HCT116 (cell line): ENCODE data around the gene S1PR4. TPM values are rescaled to one million over a fixed set of nuclear protein-coding genes. Genes with fewer than 3 reads are reported as not detected.

Experiments used
- ATAC-seq: fragments of 200-7000 bp; cut with Tn5 transposase; 2 replicates; pipeline ENCODE4 v1.9.1; 2020; ENCODE audit warnings: mild to moderate bottlenecking, moderate library complexity
- BruUV-seq: library from RNA; stranded (reverse); fragments of 400-500 nt; replicated peaks from 2 replicates; lab custom pipeline; 2021; lab: Mats Ljungman, UMichigan
- CTCF ChIA-PET: fragments of 300-600 bp; sonication (Branson Sonifier 250); formaldehyde crosslinking; loops from one replicate; lab custom pipeline; 2021; ENCODE audit warnings: antibody characterized with exemption; lab: Charles Lee
- POLR2A ChIA-PET: fragments of 300-600, 350-600 bp; sonication (Branson Sonifier 250); formaldehyde crosslinking; loops from one replicate; lab custom pipeline; 2021; ENCODE audit warnings: antibody characterized with exemption; lab: Charles Lee
- RAD21 ChIA-PET, 2 experiments: fragments of 300-600 bp; sonication (Branson Sonifier 250); formaldehyde crosslinking; loops; one replicate each; lab custom pipeline; 2023; ENCODE audit warnings: low total read pairs in 2 of 2; ENCODE audit not compliant: uncharacterized antibody in 2 of 2, unreplicated experiment in 2 of 2, low non-redundant PET in 1 of 2; lab: Charles Lee
- DNase-seq: peaks from one replicate; pipeline ENCODE4 v3.0.0-alpha.2; 2010; ENCODE audit warnings: low read depth, low spot score
- H2AFZ ChIP-seq: fragments of 200-600 bp; shearing (Covaris generic), sonication (generic); 2 replicates; pipeline ENCODE4 v1.6.1; 2017; ENCODE audit warnings: low read depth, mixed run types, mixed read lengths, antibody characterized with exemption, low read length; ENCODE audit not compliant: poor library complexity, severe bottlenecking
- H3K27ac ChIP-seq: 2 replicates; pipeline ENCODE4 v1.5.1; 2012; ENCODE audit warnings: low read depth, low read length
- H3K27me3 ChIP-seq: fragments of 200-600 bp; sonication (generic); 2 replicates; pipeline ENCODE4 v1.6.1; 2016; ENCODE audit warnings: mixed run types, low read length, mixed read lengths; ENCODE audit not compliant: insufficient read depth
- H3K36me3 ChIP-seq, 2 experiments: fragments of 200-500 bp in 1 of 2; fragments of 200-600 bp in 1 of 2; sonication (Bioruptor generic) in 1 of 2; sonication (generic) in 1 of 2; 2 replicates each; pipeline versions ENCODE4 v1.5.1 to v1.6.1; 2014 to 2016; ENCODE audit warnings: low read length in 2 of 2, inconsistent platforms in 1 of 2, mixed read lengths in 1 of 2, mixed run types in 1 of 2; ENCODE audit not compliant: insufficient read depth in 2 of 2, control insufficient read depth in 1 of 2
- H3K4me1 ChIP-seq, 2 experiments: fragments of 200-600 bp in 1 of 2; sonication (generic) in 1 of 2; 2 replicates each; pipeline versions ENCODE4 v1.5.1 to v1.6.1; 2012 to 2017; ENCODE audit warnings: low read length in 2 of 2, inconsistent platforms in 1 of 2, mild to moderate bottlenecking in 1 of 2, mixed read lengths in 1 of 2, mixed run types in 1 of 2, moderate library complexity in 1 of 2; ENCODE audit not compliant: insufficient read depth in 2 of 2, control insufficient read depth in 1 of 2
- H3K4me2 ChIP-seq: fragments of 200-600 bp; sonication (generic); 2 replicates; pipeline ENCODE4 v1.6.1; 2017; ENCODE audit warnings: mixed run types, low read length, mixed read lengths
- H3K4me3 ChIP-seq, 2 experiments: fragments of 200-600 bp in 1 of 2; sonication (generic) in 1 of 2; replicated peaks in 1 of 2; 2 replicates each; pipeline ENCODE4 v1.5.1; 2011 to 2016; ENCODE audit warnings: low read length in 2 of 2, control low read depth in 1 of 2, low read depth in 1 of 2, mild to moderate bottlenecking in 1 of 2, mixed read lengths in 1 of 2, mixed run types in 1 of 2
- H3K79me2 ChIP-seq: fragments of 200-600 bp; sonication (generic); 2 replicates; pipeline ENCODE4 v1.6.1; 2017; ENCODE audit warnings: mild to moderate bottlenecking, mixed run types, low read length, moderate library complexity, mixed read lengths; ENCODE audit not compliant: insufficient read depth
- H3K9ac ChIP-seq: fragments of 200-600 bp; sonication (generic); 2 replicates; pipeline ENCODE4 v1.6.1; 2016; ENCODE audit warnings: low read length, mixed read lengths
- H3K9me2 ChIP-seq: fragments of 200-600 bp; sonication (generic), shearing (Covaris generic); 2 replicates; pipeline ENCODE4 v1.6.1; 2017; ENCODE audit warnings: mixed run types, mild to moderate bottlenecking, moderate library complexity; ENCODE audit not compliant: insufficient read depth
- H3K9me3 ChIP-seq, 2 experiments: fragments of 200-500 bp in 1 of 2; fragments of 200-600 bp in 1 of 2; sonication (Bioruptor generic) in 1 of 2; sonication (generic) in 1 of 2; 2 replicates each; pipeline ENCODE4 v1.6.1; 2014 to 2017; ENCODE audit warnings: low read length in 2 of 2, mixed read lengths in 2 of 2, inconsistent platforms in 1 of 2, low read depth in 1 of 2, mild to moderate bottlenecking in 1 of 2, mixed run types in 1 of 2, moderate library complexity in 1 of 2; ENCODE audit not compliant: control insufficient read depth in 1 of 2, insufficient read depth in 1 of 2
- H4K20me1 ChIP-seq: fragments of 200-600 bp; sonication (generic), shearing (Covaris generic); 2 replicates; pipeline ENCODE4 v1.6.1; 2017; ENCODE audit warnings: mixed run types, mild to moderate bottlenecking, moderate library complexity; ENCODE audit not compliant: insufficient read depth
- CBX3 ChIP-seq: IDR thresholded peaks from 2 replicates; pipeline ENCODE4 v1.6.1; 2012; ENCODE audit warnings: low read depth
- CTCF ChIP-seq, 3 experiments: fragments of 200-600 bp in 1 of 3; sonication (generic) in 1 of 3; IDR thresholded peaks in 2 of 3; conservative IDR thresholded peaks in 1 of 3; 2 replicates each; pipeline ENCODE4 v1.5.1; 2012 to 2017; ENCODE audit warnings: low read depth in 2 of 3, low read length in 2 of 3, antibody characterized with exemption in 1 of 3, borderline replicate concordance in 1 of 3, control low read depth in 1 of 3, mild to moderate bottlenecking in 1 of 3, mixed read lengths in 1 of 3, mixed run types in 1 of 3, moderate library complexity in 1 of 3; ENCODE audit not compliant: insufficient read depth in 1 of 3
- EGR1 ChIP-seq: IDR thresholded peaks from 2 replicates; pipeline ENCODE4 v1.6.1; 2012; ENCODE audit warnings: low read depth
- ELF1 ChIP-seq: IDR thresholded peaks from 2 replicates; pipeline ENCODE4 v1.6.1; 2012; ENCODE audit warnings: low read depth, borderline replicate concordance
- FOSL1 ChIP-seq: IDR thresholded peaks from 2 replicates; pipeline ENCODE4 v1.6.1; 2012; ENCODE audit warnings: low read depth
- MAX ChIP-seq: IDR thresholded peaks from 2 replicates; pipeline ENCODE4 v1.6.1; 2012
- POLR2AphosphoS5 ChIP-seq: IDR thresholded peaks from 2 replicates; pipeline ENCODE4 v1.6.1; 2011; ENCODE audit warnings: mild to moderate bottlenecking, low read depth, low read length, moderate library complexity
- RAD21 ChIP-seq: IDR thresholded peaks from 2 replicates; pipeline ENCODE4 v1.6.1; 2012; ENCODE audit warnings: low read depth, mild to moderate bottlenecking
- SIN3A ChIP-seq: IDR thresholded peaks from 2 replicates; pipeline ENCODE4 v1.6.1; 2012; ENCODE audit warnings: low read depth
- TCF7L2 ChIP-seq: IDR thresholded peaks from 2 replicates; pipeline ENCODE4 v1.7.0; 2011; ENCODE audit warnings: borderline replicate concordance, inconsistent platforms; ENCODE audit not compliant: insufficient read depth, insufficient read length; ENCODE audit errors: extremely low read depth
- ZBTB33 ChIP-seq: IDR thresholded peaks from 2 replicates; pipeline ENCODE4 v1.6.1; 2011; ENCODE audit warnings: mild to moderate bottlenecking, low read length, moderate library complexity; ENCODE audit not compliant: insufficient replicate concordance; ENCODE audit errors: extremely low read depth
- ZFX ChIP-seq: fragments of 450-650 bp; IDR thresholded peaks from 2 replicates; pipeline ENCODE4 v1.6.1; 2017
- intact Hi-C: fragments of 100-400 bp; cut with micrococcal nuclease; formaldehyde crosslinking; loops from 2 replicates; pipeline ENCODE4 v1.10.0; 2022
- total RNA-seq: library from RNA; stranded (reverse); gene quantifications from one replicate; pipeline ENCODE4 v1.2.1, GENCODE V29; 2021; ENCODE audit not compliant: unreplicated experiment

Gene S1PR4
- total RNA-seq, 1 experiment from 2014 or later, result 0.71 TPM

- Histone ChIP-seq H3K9ac (no peak overlapping the region), H3K4me1 (no peaks in the 10 kb centered on the region), H3K4me2 (no peak overlapping the region), H3K4me3 (no peak overlapping the region), H3K9me2 (no peaks in the 10 kb centered on the region), H3K27me3 (no peaks in the 10 kb centered on the region), H3K9me3 (no peaks in the 10 kb centered on the region), H3K36me3 (peaks cover 10 to 21% of the 10 kb centered on the region in 2 experiments; a peak in 3 of 4 replicates), H3K27ac (no peak overlapping the region), H4K20me1 (no peaks in the 10 kb centered on the region), H2AFZ (no peak overlapping the region), H3K79me2 (no peaks in the 10 kb centered on the region)
- intact Hi-C loops, result no loop called here
- TF ChIP-seq FOSL1 (no peak), MAX (no peak), SIN3A (no peak), POLR2AphosphoS5 (no peak)
- ChIA-PET CTCF (no interaction called here), RAD21 (no interaction called here), POLR2A (no interaction called here)
- ATAC-seq (no peak), DNase-seq (no peak)
- BruUV-seq, result TSS peak; percentile 50
Measured at GRCh38 chr19:3208317-3209207, 30.0 kb downstream of the S1PR4 start.

- H3K9me2 ChIP-seq, result no peaks in the 10 kb centered on the region
- no peak overlapping the region for H3K9ac ChIP-seq
- no peaks in the 10 kb centered on the region for H3K9me3 ChIP-seq
- DNase-seq (peak; percentile 4), ATAC-seq (peak; percentile 88)
- TSS peak; percentile 28 for BruUV-seq
- no peaks in the 10 kb centered on the region for H3K27me3 ChIP-seq
- ChIA-PET RAD21 (no interaction called here), POLR2A (no interaction called here), CTCF (no interaction called here)
- no peaks in the 10 kb centered on the region for H3K4me1 ChIP-seq
- H3K4me3 ChIP-seq, result no peak overlapping the region
- H4K20me1 ChIP-seq, result no peaks in the 10 kb centered on the region
- H3K36me3 ChIP-seq, result peaks cover 6 to 7% of the 10 kb centered on the region in 2 experiments; a peak in 3 of 4 replicates
- H3K4me2 ChIP-seq, result no peak overlapping the region
- no peaks in the 10 kb centered on the region for H3K79me2 ChIP-seq
- intact Hi-C loops, result no loop called here
- no peak overlapping the region for H3K27ac ChIP-seq
- no peak overlapping the region for H2AFZ ChIP-seq
- no peak for TF ChIP-seq ELF1
- no peak for TF ChIP-seq EGR1
- no peak; the same call in none of the 2 replicates for TF ChIP-seq RAD21
- TF ChIP-seq POLR2AphosphoS5, result peak; percentile 45
- TF ChIP-seq ZFX, result no peak
- peak; percentile 40 to 85 (median 70); a peak in 5 of 6 replicates for TF ChIP-seq CTCF (IDR thresholded peaks at IDR 0.05 in 2 of 3, conservative IDR thresholded peaks at IDR 0.05 in 1 of 3; ENCODE audit: borderline replicate concordance in 1 of 3, insufficient read depth in 1 of 3, low read depth in 2 of 3, low read length in 2 of 3)
- no peak for TF ChIP-seq ZBTB33
- no peak for TF ChIP-seq TCF7L2
- no peak for TF ChIP-seq CBX3
Measured at GRCh38 chr19:3210347-3211017, 31.9 kb downstream of the S1PR4 start.
